PFSK-1 (cell line): ENCODE results near the gene MED23.

ENCODE experiments used
- POLR2AphosphoS5 ChIP-seq: IDR thresholded peaks from 2 replicates; pipeline ENCODE4 v1.6.1; 2012; ENCODE audit warnings: low read depth, mild to moderate bottlenecking, control low read depth, low read length, moderate library complexity
- REST ChIP-seq, 2 experiments: IDR thresholded peaks; 2 replicates each; pipeline versions ENCODE4 v1.6.1 to v1.8.0; 2011 to 2012; ENCODE audit warnings: low read depth in 2 of 2, low read length in 2 of 2, control low read depth in 1 of 2, inconsistent platforms in 1 of 2, mild to moderate bottlenecking in 1 of 2, moderate library complexity in 1 of 2; ENCODE audit not compliant: insufficient read depth in 1 of 2
- SIN3A ChIP-seq: IDR thresholded peaks from 2 replicates; pipeline ENCODE4 v1.6.1; 2012; ENCODE audit warnings: mild to moderate bottlenecking, low read length, moderate library complexity, borderline replicate concordance; ENCODE audit not compliant: insufficient read depth

- TF ChIP-seq POLR2AphosphoS5 = no peak
- no peak for TF ChIP-seq SIN3A
- no peak for TF ChIP-seq REST (IDR thresholded peaks at IDR 0.05; ENCODE audit: insufficient read depth in 1 of 2, low read depth in 2 of 2, low read length in 2 of 2)
Observed at GRCh38 chr6:131549811-131550210, 78.2 kb downstream of the MED23 start.
